Panc1 (cell line): ENCODE data around the gene DBNDD2. TPM values are rescaled to one million over a fixed set of nuclear protein-coding genes. Genes with fewer than 3 reads are reported as not detected.

Experiments
- ATAC-seq: fragments of 200-7000 bp; cut with Tn5 transposase; 2 replicates; pipeline ENCODE4 v1.9.1; 2020; ENCODE audit warnings: mild to moderate bottlenecking, moderate library complexity
- Bru-seq: library from RNA; stranded (reverse); fragments of 400-500 nt; gene quantifications from one replicate; lab custom pipeline; 2021; lab: Mats Ljungman, UMichigan
- BruChase-seq, 2 experiments: library from RNA; stranded (reverse); fragments of 400-500 nt; gene quantifications; one replicate each; lab custom pipeline; 2021; lab: Mats Ljungman, UMichigan
- BruUV-seq: library from RNA; stranded (reverse); fragments of 400-500 nt; replicated peaks from 2 replicates; lab custom pipeline; 2021; lab: Mats Ljungman, UMichigan
- CTCF ChIA-PET: fragments of 300-600 bp; sonication (Branson Sonifier 250); formaldehyde crosslinking; loops from one replicate; lab custom pipeline; 2022; ENCODE audit warnings: antibody characterized with exemption; lab: Charles Lee
- POLR2A ChIA-PET: fragments of 300-600 bp; sonication (Branson Sonifier 250); formaldehyde crosslinking; loops from one replicate; lab custom pipeline; 2022; ENCODE audit warnings: antibody characterized with exemption; lab: Charles Lee
- DNase-seq: peaks from one replicate; pipeline ENCODE4 v3.0.0-alpha.2; 2010; ENCODE audit warnings: low read depth, low spot score
- H3K27ac ChIP-seq: 2 replicates; pipeline ENCODE4 v1.5.1; 2011; ENCODE audit warnings: mild to moderate bottlenecking, low read length, inconsistent platforms
- H3K27me3 ChIP-seq: fragments of 200-500 bp; sonication (Bioruptor generic); 2 replicates; pipeline ENCODE4 v1.6.0; 2014; ENCODE audit warnings: low read length, inconsistent platforms; ENCODE audit not compliant: control insufficient read depth, insufficient read depth
- H3K36me3 ChIP-seq: fragments of 200-500 bp; sonication (Bioruptor generic); 2 replicates; pipeline ENCODE4 v1.5.1; 2014; ENCODE audit warnings: inconsistent platforms, mild to moderate bottlenecking, low read length, moderate library complexity; ENCODE audit not compliant: control insufficient read depth, insufficient read depth
- H3K4me1 ChIP-seq: 2 replicates; pipeline ENCODE4 v1.5.1; 2011; ENCODE audit warnings: inconsistent platforms, mild to moderate bottlenecking, low read length, moderate library complexity; ENCODE audit not compliant: control insufficient read depth, insufficient read depth
- H3K4me3 ChIP-seq, 2 experiments: 2 replicates each; pipeline ENCODE4 v1.5.1; 2011 to 2012; ENCODE audit warnings: low read depth in 2 of 2, low read length in 2 of 2, mild to moderate bottlenecking in 2 of 2, inconsistent platforms in 1 of 2, moderate library complexity in 1 of 2
- H3K9me3 ChIP-seq: fragments of 200-500 bp; sonication (Bioruptor generic); 2 replicates; pipeline ENCODE4 v1.5.1; 2014; ENCODE audit warnings: low read depth, mild to moderate bottlenecking, inconsistent platforms, low read length, moderate library complexity; ENCODE audit not compliant: control insufficient read depth, insufficient read depth
- POLR2AphosphoS5 ChIP-seq: IDR thresholded peaks from 2 replicates; pipeline ENCODE4 v1.6.1; 2012; ENCODE audit warnings: mild to moderate bottlenecking, low read depth, low read length, moderate library complexity
- SIN3A ChIP-seq: IDR thresholded peaks from 2 replicates; pipeline ENCODE4 v1.6.1; 2012; ENCODE audit warnings: low read depth, mild to moderate bottlenecking, low read length, moderate library complexity, borderline replicate concordance; ENCODE audit not compliant: insufficient read depth
- TCF7L2 ChIP-seq: IDR thresholded peaks from 2 replicates; pipeline ENCODE4 v1.6.1; 2011; ENCODE audit warnings: mild to moderate bottlenecking, low read depth, low read length, inconsistent platforms
- in situ Hi-C: cut with HindIII; loops from 2 replicates; pipeline ENCODE4 v1.10.0; 2016; ENCODE audit warnings: low sequenced_read_pairs, low pct_unique_long_range_greater_than_20kb
- intact Hi-C: fragments of 100-400 bp; cut with micrococcal nuclease; formaldehyde crosslinking; loops from one replicate; pipeline ENCODE4 v1.10.0; 2022; ENCODE audit not compliant: unreplicated experiment
- long read RNA-seq: library from polyadenylated mRNA; unstranded; transcript quantifications from one replicate; pipeline ENCODE4 v2.0.0, GENCODE V29; 2021; ENCODE audit not compliant: unreplicated experiment
- polyA plus RNA-seq: library from polyadenylated mRNA; unstranded; fragments of >200 nt; gene quantifications from one replicate; pipeline ENCODE4 v1.2.1, GENCODE V29; 2012; ENCODE audit warnings: missing spikeins; ENCODE audit not compliant: insufficient read length
- total RNA-seq: library from RNA; stranded (reverse); gene quantifications from one replicate; pipeline ENCODE4 v1.2.1, GENCODE V29; 2021; ENCODE audit not compliant: unreplicated experiment
- TF ChIP-seq, protein P1 (sequence below): fragments of 450-650 bp; IDR thresholded peaks from 2 replicates; pipeline ENCODE4 v1.5.1; 2017; ENCODE audit warnings: mild to moderate bottlenecking
- TF ChIP-seq, protein P2 (sequence below), 2 experiments: IDR thresholded peaks; 2 replicates each; pipeline ENCODE4 v1.6.1; 2011 to 2012; ENCODE audit warnings: low read depth in 2 of 2, control low read depth in 1 of 2, low read length in 1 of 2, mild to moderate bottlenecking in 1 of 2, moderate library complexity in 1 of 2; ENCODE audit not compliant: insufficient read depth in 1 of 2

DBNDD2 gene
- total RNA-seq (55.4 TPM), Bru-seq, nascent RNA (percentile 65 among the genes with signal in this experiment), BruChase-seq, experiment 1, labeled RNA remaining after a 2-hour chase (percentile 78 among the genes with signal in this experiment), BruChase-seq, experiment 2, labeled RNA remaining after a 6-hour chase (percentile 86 among the genes with signal in this experiment)
- polyA plus RNA-seq: 64.1 TPM
- long read RNA-seq, transcript DBNDD2-202 (4 exons, 1,078 nt): major isoform, 27 of 38 reads
- long read RNA-seq, partial matches to known transcripts: 0 of 38 reads
- long read RNA-seq, other reads (novel, unspliced or antisense): 4 of 38 reads

DNA sequence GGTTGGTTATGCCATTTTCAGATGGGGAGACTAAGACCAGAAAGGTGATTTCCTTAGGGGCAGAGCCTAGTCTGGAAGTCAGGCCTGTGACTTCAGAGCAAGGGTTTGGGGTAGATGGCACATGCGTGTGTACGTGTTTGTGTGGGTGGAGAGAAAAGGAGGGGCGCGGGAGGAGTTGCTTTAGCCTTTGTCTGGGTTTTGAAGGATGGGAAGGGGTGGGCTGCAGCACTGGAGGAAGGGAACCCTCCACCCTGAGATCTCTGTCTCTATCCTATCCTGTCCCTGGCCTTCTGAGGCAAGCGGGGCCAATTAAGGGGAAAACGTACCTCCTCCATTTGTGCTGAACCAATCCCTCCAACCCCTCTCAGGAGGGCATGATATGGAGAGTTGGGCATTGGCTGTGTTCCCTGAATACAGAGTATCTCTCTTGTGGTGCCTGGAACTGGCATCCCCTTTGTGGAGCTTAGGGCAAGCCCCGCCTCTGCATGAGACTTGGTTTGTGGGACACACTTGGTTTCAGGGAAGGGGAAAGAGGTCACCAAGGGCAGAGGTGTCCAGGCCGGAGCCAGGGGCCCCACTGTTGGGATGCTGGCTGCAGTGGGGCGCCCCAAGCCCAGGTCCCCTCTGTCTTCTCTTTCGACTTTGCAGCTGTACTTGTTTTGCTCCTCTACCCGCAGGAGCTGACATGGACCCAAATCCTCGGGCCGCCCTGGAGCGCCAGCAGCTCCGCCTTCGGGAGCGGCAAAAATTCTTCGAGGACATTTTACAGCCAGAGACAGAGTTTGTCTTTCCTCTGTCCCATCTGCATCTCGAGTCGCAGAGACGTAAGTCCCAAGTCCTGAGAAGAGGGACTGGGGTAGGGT is at the start of gene DBNDD2:
DBNDD2 (plus strand) TSS at position 507 of the 863 bp plus-strand sequence; CDS start at position 686, 179 bp downstream.
- TF ChIP-seq TCF7L2: no peak
- TF ChIP-seq, protein P1, sequence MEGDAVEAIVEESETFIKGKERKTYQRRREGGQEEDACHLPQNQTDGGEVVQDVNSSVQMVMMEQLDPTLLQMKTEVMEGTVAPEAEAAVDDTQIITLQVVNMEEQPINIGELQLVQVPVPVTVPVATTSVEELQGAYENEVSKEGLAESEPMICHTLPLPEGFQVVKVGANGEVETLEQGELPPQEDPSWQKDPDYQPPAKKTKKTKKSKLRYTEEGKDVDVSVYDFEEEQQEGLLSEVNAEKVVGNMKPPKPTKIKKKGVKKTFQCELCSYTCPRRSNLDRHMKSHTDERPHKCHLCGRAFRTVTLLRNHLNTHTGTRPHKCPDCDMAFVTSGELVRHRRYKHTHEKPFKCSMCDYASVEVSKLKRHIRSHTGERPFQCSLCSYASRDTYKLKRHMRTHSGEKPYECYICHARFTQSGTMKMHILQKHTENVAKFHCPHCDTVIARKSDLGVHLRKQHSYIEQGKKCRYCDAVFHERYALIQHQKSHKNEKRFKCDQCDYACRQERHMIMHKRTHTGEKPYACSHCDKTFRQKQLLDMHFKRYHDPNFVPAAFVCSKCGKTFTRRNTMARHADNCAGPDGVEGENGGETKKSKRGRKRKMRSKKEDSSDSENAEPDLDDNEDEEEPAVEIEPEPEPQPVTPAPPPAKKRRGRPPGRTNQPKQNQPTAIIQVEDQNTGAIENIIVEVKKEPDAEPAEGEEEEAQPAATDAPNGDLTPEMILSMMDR: no peak
- no peak for TF ChIP-seq POLR2AphosphoS5
- TF ChIP-seq SIN3A: no peak
- TF ChIP-seq, protein P2, sequence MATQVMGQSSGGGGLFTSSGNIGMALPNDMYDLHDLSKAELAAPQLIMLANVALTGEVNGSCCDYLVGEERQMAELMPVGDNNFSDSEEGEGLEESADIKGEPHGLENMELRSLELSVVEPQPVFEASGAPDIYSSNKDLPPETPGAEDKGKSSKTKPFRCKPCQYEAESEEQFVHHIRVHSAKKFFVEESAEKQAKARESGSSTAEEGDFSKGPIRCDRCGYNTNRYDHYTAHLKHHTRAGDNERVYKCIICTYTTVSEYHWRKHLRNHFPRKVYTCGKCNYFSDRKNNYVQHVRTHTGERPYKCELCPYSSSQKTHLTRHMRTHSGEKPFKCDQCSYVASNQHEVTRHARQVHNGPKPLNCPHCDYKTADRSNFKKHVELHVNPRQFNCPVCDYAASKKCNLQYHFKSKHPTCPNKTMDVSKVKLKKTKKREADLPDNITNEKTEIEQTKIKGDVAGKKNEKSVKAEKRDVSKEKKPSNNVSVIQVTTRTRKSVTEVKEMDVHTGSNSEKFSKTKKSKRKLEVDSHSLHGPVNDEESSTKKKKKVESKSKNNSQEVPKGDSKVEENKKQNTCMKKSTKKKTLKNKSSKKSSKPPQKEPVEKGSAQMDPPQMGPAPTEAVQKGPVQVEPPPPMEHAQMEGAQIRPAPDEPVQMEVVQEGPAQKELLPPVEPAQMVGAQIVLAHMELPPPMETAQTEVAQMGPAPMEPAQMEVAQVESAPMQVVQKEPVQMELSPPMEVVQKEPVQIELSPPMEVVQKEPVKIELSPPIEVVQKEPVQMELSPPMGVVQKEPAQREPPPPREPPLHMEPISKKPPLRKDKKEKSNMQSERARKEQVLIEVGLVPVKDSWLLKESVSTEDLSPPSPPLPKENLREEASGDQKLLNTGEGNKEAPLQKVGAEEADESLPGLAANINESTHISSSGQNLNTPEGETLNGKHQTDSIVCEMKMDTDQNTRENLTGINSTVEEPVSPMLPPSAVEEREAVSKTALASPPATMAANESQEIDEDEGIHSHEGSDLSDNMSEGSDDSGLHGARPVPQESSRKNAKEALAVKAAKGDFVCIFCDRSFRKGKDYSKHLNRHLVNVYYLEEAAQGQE (IDR thresholded peaks at IDR 0.05; ENCODE audit: insufficient read depth in 1 of 2, low read depth in 2 of 2, low read length in 1 of 2): no peak
- H3K9me3 ChIP-seq: no peaks in the 10 kb centered on the region
- CTCF ChIA-PET: interaction anchor here (0.6 kb wide), 1 partner anchor 28 kb away, joined by 3 read pairs; no protein-coding TSS in a partner anchor
- BruUV-seq: no TSS peak
- H3K4me3 ChIP-seq: peak within 1 kb of the TSS; percentile 84 to 87
- ATAC-seq: no peak
- POLR2A ChIA-PET: no interaction called here
- H3K27ac ChIP-seq: peak within 1 kb of the TSS; percentile 80
- H3K27me3 ChIP-seq: no peaks in the 10 kb centered on the region
- intact Hi-C loops: no loop called here
- in situ Hi-C loops: no loop called here
- H3K4me1 ChIP-seq: no peaks in the 10 kb centered on the region; the same call in 1 of the 2 replicates
- no peak for DNase-seq
- peaks cover 10% of the 10 kb centered on the region for H3K36me3 ChIP-seq

DNA sequence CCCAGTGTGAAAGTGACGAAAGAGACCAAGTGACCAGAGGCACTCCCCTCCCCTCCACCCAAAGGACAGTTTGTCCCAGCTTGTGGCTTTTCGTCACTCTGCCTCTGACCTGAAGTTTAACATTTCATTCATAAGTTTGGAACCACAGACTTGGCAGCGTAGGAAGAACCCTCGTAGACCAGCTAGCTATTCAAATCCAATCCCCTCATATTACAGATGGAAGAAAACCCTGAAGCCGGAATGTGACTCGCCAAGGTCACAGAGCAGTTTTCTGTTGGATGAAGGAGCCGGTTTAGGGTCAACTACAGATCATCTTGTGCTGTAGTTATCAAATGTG is 49.1 kb upstream of the DBNDD2 start:
- in situ Hi-C loops (no loop called here), intact Hi-C loops (no loop called here)
- BruUV-seq: no TSS peak
- no peaks in the 10 kb centered on the region for H3K9me3 ChIP-seq
- DNase-seq (no peak), ATAC-seq (no peak)
- H3K27ac ChIP-seq: peak overlapping the region; percentile 34; the same call in 1 of the 2 replicates
- CTCF ChIA-PET: interaction anchor here (1.7 kb wide), 1 partner anchor 78 kb away, joined by 5 read pairs; no protein-coding TSS in a partner anchor
- H3K27me3 ChIP-seq: no peaks in the 10 kb centered on the region
- peaks cover 27% of the 10 kb centered on the region for H3K4me1 ChIP-seq
- H3K4me3 ChIP-seq: no peak overlapping the region
- POLR2A ChIA-PET: no interaction called here
- no peaks in the 10 kb centered on the region for H3K36me3 ChIP-seq
- TF ChIP-seq POLR2AphosphoS5 (no peak), TCF7L2 (no peak), SIN3A (no peak)
- TF ChIP-seq, protein P2 (IDR thresholded peaks at IDR 0.05; ENCODE audit: insufficient read depth in 1 of 2, low read depth in 2 of 2, low read length in 1 of 2): no peak
- TF ChIP-seq, protein P1: no peak
